GM12878 (cell line): ENCODE data around the gene PALLD.

Experiments used
- CTCF ChIP-seq, 3 experiments: IDR thresholded peaks in 2 of 3; conservative IDR thresholded peaks in 1 of 3; 2 replicates each; pipeline ENCODE4 v1.5.1; 2011; ENCODE audit warnings: low read depth in 3 of 3, low read length in 3 of 3, mild to moderate bottlenecking in 3 of 3, control low read depth in 2 of 3, moderate library complexity in 2 of 3, inconsistent platforms in 1 of 3, mixed read lengths in 1 of 3; ENCODE audit not compliant: control insufficient read depth in 2 of 3, insufficient read depth in 1 of 3; ENCODE audit errors: extremely low read depth in 1 of 3
- ETV6 ChIP-seq, 2 experiments: fragments of 450-650 bp in 1 of 2; IDR thresholded peaks in 1 of 2; conservative IDR thresholded peaks in 1 of 2; 2 replicates each; pipeline ENCODE4 v1.6.1; 2014; ENCODE audit warnings: antibody characterized with exemption in 1 of 2, borderline replicate concordance in 1 of 2, low read depth in 1 of 2, mild to moderate bottlenecking in 1 of 2, moderate library complexity in 1 of 2
- NKRF ChIP-seq: fragments of 450-650 bp; conservative IDR thresholded peaks from 2 replicates; pipeline ENCODE4 v1.6.1; 2017; ENCODE audit warnings: mild to moderate bottlenecking, moderate library complexity
- POLR2A ChIP-seq: IDR thresholded peaks from 2 replicates; pipeline ENCODE4 v1.6.1; 2011; ENCODE audit warnings: low read depth, mild to moderate bottlenecking, low read length
- SIN3A ChIP-seq: IDR thresholded peaks from 2 replicates; pipeline ENCODE4 v1.6.1; 2012; ENCODE audit warnings: low read depth, low read length, improper control_type of control experiment
- YY1 ChIP-seq: IDR thresholded peaks from 2 replicates; pipeline ENCODE4 v1.6.1; 2011; ENCODE audit warnings: low read depth, mild to moderate bottlenecking, low read length
- ZNF24 ChIP-seq: fragments of 450-650 bp; IDR thresholded peaks from 2 replicates; pipeline ENCODE4 v1.6.1; 2017; ENCODE audit warnings: antibody characterized with exemption, mild to moderate bottlenecking
- ZZZ3 ChIP-seq: IDR thresholded peaks from 2 replicates; pipeline ENCODE4 v1.6.1; 2011; ENCODE audit warnings: low read depth; ENCODE audit not compliant: control insufficient read depth, insufficient read length

GRCh38 chr4:168791376-168791775 is 294.5 kb downstream of the PALLD start:
- TF ChIP-seq ZZZ3: no peak
- no peak for TF ChIP-seq YY1
- no peak for TF ChIP-seq NKRF
- no peak for TF ChIP-seq SIN3A
- no peak for TF ChIP-seq ETV6 (conservative IDR thresholded peaks at IDR 0.05 in 1 of 2, IDR thresholded peaks at IDR 0.05 in 1 of 2; ENCODE audit: borderline replicate concordance in 1 of 2, low read depth in 1 of 2)
- no peak for TF ChIP-seq POLR2A
- no peak for TF ChIP-seq CTCF (IDR thresholded peaks at IDR 0.05 in 2 of 3, conservative IDR thresholded peaks at IDR 0.05 in 1 of 3; ENCODE audit: control insufficient read depth in 2 of 3, extremely low read depth in 1 of 3, insufficient read depth in 1 of 3, low read depth in 3 of 3, low read length in 3 of 3)
- TF ChIP-seq ZNF24: no peak
